ENCODE results near the gene ATP8B4. TPM values are rescaled to one million over a fixed set of nuclear protein-coding genes. Genes with fewer than 3 reads are reported as not detected.

The ATP8B4 gene
- total RNA-seq, 4 donors from 2014 or later: 2.0 to 9.8 (median 9.2) TPM

GRCh38 chr15:49990835-49991545, 128.0 kb downstream of the ATP8B4 start:
- H3K27ac ChIP-seq: peak overlapping the region in 3 of 4 donors; percentile 48 to 68 (median 56)
- 24 to 34% methylated on average over 4 to 6 of the region's 6 CpGs for WGBS, 2 donors (ENCODE audit: low coverage in 1 of 2)
- TF ChIP-seq POLR2AphosphoS5 (IDR thresholded peaks at IDR 0.05): peak; percentile 62
- TF ChIP-seq EP300 (IDR thresholded peaks at IDR 0.05): no peak
- no peak for TF ChIP-seq CTCF (IDR thresholded peaks at IDR 0.05)
- TF ChIP-seq POLR2A (IDR thresholded peaks at IDR 0.05): no peak

GRCh38 chr15:49989498-49989897, 129.5 kb downstream of the ATP8B4 start:
- peak; percentile 74 for ATAC-seq
- Histone ChIP-seq H3K9me3 (no peaks in the 10 kb centered on the region), H3K4me3 (no peak overlapping the region), H3K27me3 (no peaks in the 10 kb centered on the region), H3K27ac (peak overlapping the region; percentile 34 to 68 (median 54)), H3K36me3 (no peaks in the 10 kb centered on the region), H3K4me1 (peaks cover 14 to 66% (median 28%) of the 10 kb centered on the region in 3 donors)
- TF ChIP-seq POLR2AphosphoS5 (IDR thresholded peaks at IDR 0.05) (peak; percentile 7), POLR2A (IDR thresholded peaks at IDR 0.05) (no peak)
- WGBS, 2 donors (ENCODE audit: low coverage in 1 of 2): 34% methylated on average over 3 of the region's 3 CpGs; no CpG with 5 or more reads in 1 of the 2 donors

More at GRCh38 chr15:49990835-49991545, 128.0 kb downstream of the ATP8B4 start:
- Histone ChIP-seq H3K27me3 (no peaks in the 10 kb centered on the region), H3K4me1 (peaks cover 14 to 77% (median 28%) of the 10 kb centered on the region in 3 donors), H3K4me3 (no peak overlapping the region), H3K9me3 (no peaks in the 10 kb centered on the region), H3K36me3 (no peaks in the 10 kb centered on the region)
- ATAC-seq: no peak

GRCh38 chr15:49988766-49989165, 130.3 kb downstream of the ATP8B4 start:
- 43 to 57% methylated on average over 2 of the region's 2 CpGs for WGBS, 2 donors (ENCODE audit: low coverage in 1 of 2)
- Histone ChIP-seq H3K27me3 (no peaks in the 10 kb centered on the region), H3K4me3 (no peak overlapping the region), H3K27ac (peak overlapping the region; percentile 34 to 68 (median 48)), H3K36me3 (no peaks in the 10 kb centered on the region), H3K4me1 (peaks cover 14 to 60% (median 25%) of the 10 kb centered on the region in 3 donors), H3K9me3 (no peaks in the 10 kb centered on the region)
- no peak for TF ChIP-seq EP300 (IDR thresholded peaks at IDR 0.05)
- no peak for TF ChIP-seq POLR2AphosphoS5 (IDR thresholded peaks at IDR 0.05)
- no peak for TF ChIP-seq CTCF (IDR thresholded peaks at IDR 0.05)
- no peak for TF ChIP-seq POLR2A (IDR thresholded peaks at IDR 0.05)
- ATAC-seq: no peak

DNA sequence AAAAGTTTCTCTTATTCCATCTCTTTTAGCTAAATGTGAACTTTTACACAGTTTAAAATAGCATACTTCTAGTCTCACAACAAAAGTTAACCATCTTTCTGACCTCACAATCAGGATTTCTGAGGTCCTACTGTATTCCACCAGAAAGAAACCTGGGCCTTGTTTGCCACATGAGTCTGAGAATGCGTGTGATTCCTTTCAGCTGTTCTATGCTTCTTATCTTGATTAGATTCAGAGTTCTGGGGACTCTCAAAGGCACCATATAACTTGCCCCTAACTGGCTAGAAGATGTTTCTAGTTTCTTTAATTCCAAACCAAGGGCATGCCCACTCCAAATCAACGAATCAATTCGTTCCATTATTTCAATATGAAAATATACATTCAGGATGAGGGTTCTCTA, 131.1 kb downstream of the ATP8B4 start:
- no peaks in the 10 kb centered on the region for H3K27me3 ChIP-seq
- H3K9me3 ChIP-seq: no peaks in the 10 kb centered on the region
- ATAC-seq: no peak
- peaks cover 14 to 60% (median 24%) of the 10 kb centered on the region in 3 donors for H3K4me1 ChIP-seq
- peak overlapping the region in 2 of 4 donors; percentile 25 to 68 for H3K27ac ChIP-seq
- H3K4me3 ChIP-seq: no peak overlapping the region
- no peaks in the 10 kb centered on the region for H3K36me3 ChIP-seq
- WGBS, 2 donors (ENCODE audit: low coverage in 1 of 2): 87 to 94% methylated on average over 3 of the region's 3 CpGs
- TF ChIP-seq CTCF (IDR thresholded peaks at IDR 0.05): no peak
- TF ChIP-seq POLR2A (IDR thresholded peaks at IDR 0.05): no peak
- TF ChIP-seq EP300 (IDR thresholded peaks at IDR 0.05): no peak
- no peak for TF ChIP-seq POLR2AphosphoS5 (IDR thresholded peaks at IDR 0.05)

- Histone ChIP-seq H3K27me3 (no peaks in the 10 kb centered on the region), H3K36me3 (no peaks in the 10 kb centered on the region), H3K9me3 (no peaks in the 10 kb centered on the region), H3K27ac (peak overlapping the region; percentile 18 to 68 (median 40)), H3K4me1 (peaks cover 14 to 60% (median 22%) of the 10 kb centered on the region in 3 donors), H3K4me3 (no peak overlapping the region)
- no peak for TF ChIP-seq EP300 (IDR thresholded peaks at IDR 0.05)
- TF ChIP-seq POLR2AphosphoS5 (IDR thresholded peaks at IDR 0.05): no peak
- TF ChIP-seq CTCF (IDR thresholded peaks at IDR 0.05): no peak
- TF ChIP-seq POLR2A (IDR thresholded peaks at IDR 0.05): no peak
- 43% methylated on average over 3 of the region's 3 CpGs; no CpG with 5 or more reads in 1 of the 2 donors for WGBS, 2 donors (ENCODE audit: low coverage in 1 of 2)
- peak; percentile 31 for ATAC-seq
These were observed 131.7 kb downstream of the ATP8B4 start for GRCh38 chr15:49987198-49987785.
